GM18519 (cell line): ENCODE data around the gene WDR45B.

Experiments used
- ATAC-seq: cut with Tn5 transposase; IDR thresholded peaks from one replicate; pipeline ENCODE4 v1.9.1; 2021; ENCODE audit warnings: mild to moderate bottlenecking, moderate library complexity; ENCODE audit not compliant: unreplicated experiment, low FRiP score

WDR45B gene

DNA sequence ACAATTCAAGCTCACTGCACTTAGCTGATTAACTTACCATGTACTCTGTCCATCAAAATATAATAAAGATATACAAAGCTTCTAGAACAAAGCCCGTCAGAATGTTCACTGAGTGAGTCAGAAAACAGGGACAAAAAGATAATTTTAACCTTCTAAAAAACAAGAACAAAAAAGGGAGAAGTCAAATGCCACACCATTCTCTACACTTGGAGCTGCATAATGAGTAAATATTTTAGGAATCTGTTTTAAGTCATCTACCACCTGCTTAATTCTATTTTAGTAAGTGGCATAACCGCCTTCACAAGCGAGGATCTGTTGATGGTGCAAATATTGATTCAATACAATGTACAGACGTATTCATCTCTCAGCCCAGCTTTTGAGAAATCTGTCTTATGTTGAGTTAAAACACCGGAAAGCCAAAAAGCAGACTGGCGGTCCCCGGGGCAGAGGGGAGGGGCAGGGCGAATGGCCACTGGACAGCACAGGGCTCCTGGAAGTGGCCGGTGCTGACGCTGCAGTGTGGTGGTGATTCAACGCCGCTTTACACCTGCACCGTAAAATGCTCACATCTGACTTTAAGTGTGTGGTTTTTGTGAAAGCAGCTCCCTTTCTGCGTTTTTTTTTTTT lies 30.1 kb upstream of the WDR45B start:
- no peak for ATAC-seq

- no peak for ATAC-seq
These were observed 29.2 kb upstream of the WDR45B start for GRCh38 chr17:82677353-82677925.

DNA sequence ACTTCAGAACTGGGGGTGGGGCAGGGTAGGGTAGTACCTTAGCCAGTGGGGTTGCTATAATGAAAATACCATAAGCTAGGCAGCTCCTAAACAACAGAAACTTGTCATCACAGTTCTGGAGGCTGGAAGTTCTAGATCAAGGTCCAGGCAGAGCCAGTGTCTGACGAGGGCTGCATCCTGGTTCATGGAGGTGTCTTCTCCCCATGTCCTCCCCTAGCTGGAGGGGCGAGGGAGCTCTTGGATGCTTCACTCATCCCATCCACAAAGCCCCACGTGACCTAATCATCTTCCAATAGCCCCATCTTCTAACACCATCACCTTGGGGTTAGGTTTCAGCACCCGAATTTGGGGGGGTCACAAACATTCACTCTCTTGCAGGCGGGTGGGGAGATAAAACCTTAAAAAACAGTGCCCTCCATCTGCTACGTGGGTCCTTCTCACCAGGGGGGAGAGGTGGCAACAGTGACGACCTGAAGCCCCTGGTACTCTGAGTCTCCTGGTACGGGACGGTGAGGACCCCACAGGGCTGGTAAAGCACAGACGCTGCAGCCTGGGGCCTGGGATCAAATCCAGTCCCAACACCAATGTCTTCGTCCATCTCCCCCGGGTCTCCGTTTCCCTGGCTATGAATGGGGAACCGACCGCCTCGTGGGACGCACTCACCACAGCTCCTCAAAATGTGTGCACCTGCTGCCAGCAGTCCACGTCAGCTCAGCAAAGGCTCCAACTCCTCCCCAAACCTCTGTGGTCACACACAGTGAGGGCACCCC lies 27.4 kb upstream of the WDR45B start:
- ATAC-seq = no peak

- no peak for ATAC-seq
These were observed 26.6 kb upstream of the WDR45B start for GRCh38 chr17:82674656-82675475.

DNA sequence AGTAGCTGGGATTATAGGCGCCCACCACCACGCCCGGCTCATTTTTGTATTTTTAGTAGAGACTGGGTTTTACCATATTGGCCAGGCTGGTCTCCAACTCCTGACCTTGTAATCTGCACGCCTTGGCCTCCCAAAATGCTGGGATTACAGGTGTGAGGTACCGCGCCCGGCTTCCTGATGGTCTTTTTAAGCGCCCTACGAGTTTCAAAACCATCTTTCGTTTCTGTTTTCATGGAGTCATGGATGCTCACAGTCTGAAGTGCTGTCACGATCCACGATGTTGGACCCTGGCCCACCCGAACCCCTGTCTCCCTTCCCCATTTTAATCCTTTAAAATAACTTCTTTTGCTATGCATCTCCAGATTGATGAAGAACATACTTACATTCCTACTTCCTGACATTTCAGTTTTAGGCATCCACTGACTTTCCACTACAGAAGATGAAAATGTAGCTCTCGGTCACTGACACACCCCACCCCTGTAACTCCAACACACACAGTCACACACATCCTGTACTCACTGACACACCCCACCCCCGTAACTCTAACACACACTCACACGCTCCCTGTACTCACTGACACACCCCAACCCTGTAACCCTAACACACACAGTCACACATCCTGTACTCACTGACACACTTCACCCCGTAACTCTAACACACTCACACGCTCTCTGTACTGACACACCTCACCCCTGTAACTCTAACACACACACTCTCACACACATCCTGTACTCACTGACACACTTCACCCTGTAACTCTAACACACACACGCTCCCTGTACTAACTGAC lies 22.6 kb upstream of the WDR45B start:
- no peak for ATAC-seq

- ATAC-seq = no peak
These were observed 20.4 kb upstream of the WDR45B start for GRCh38 chr17:82668631-82669099.

- ATAC-seq = no peak
These were observed 19.9 kb upstream of the WDR45B start for GRCh38 chr17:82668024-82668630.

DNA sequence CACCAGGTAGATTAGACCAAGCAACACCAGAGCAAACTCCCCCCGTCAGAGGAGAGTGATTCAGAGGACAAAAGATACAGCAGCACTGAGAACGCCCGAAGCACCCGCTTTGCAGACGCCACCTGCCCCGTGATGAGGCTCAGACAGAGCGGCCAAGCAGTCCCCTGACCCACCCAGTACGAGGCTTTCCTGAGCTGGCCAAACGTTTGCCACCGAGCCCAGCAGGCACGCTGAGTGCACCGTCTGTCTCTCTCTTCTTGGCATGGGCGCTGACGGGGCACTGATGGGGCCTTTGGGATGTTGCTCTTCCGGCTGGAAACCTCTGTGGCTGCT lies 19.4 kb upstream of the WDR45B start:
- ATAC-seq = no peak

GRCh38 chr17:82666931-82667667 lies 18.9 kb upstream of the WDR45B start:
- no peak for ATAC-seq

DNA sequence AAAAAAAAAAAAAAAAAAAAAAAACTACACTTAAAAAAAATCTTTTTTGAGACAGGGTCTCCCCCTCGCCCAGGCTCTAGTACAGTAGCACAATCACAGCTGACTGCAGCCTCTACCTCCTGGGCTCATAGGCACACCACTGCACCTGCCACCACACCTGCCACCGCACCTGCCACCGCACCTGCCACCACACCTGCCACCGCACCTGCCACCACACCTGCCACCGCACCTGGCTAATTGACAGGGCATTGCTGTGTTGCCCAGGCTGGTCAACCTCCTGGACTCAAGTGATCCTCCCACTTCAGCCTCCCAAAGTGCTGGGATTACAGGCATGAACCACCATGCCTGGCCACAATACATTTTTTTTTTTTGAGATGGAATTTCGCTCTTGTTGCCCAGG lies 17.6 kb upstream of the WDR45B start:
- no peak for ATAC-seq

- ATAC-seq = no peak
These were observed 17.0 kb upstream of the WDR45B start for GRCh38 chr17:82665217-82665616.

- no peak for ATAC-seq
These were observed 16.5 kb upstream of the WDR45B start for GRCh38 chr17:82664701-82665182.

GRCh38 chr17:82664276-82664575 lies 16.0 kb upstream of the WDR45B start:
- no peak for ATAC-seq

- no peak for ATAC-seq
These were observed 15.4 kb upstream of the WDR45B start for GRCh38 chr17:82663381-82664275.

GRCh38 chr17:82662711-82663261 lies 14.5 kb upstream of the WDR45B start:
- ATAC-seq = no peak

- ATAC-seq = no peak
These were observed 13.8 kb upstream of the WDR45B start for GRCh38 chr17:82661717-82662683.

GRCh38 chr17:82659886-82660285 lies 11.6 kb upstream of the WDR45B start:
- no peak for ATAC-seq
